Type B pancreatic cell (in vitro differentiated cells): ENCODE measurements around the gene NCR2. TPM values are rescaled to one million over a fixed set of nuclear protein-coding genes. Genes with fewer than 3 reads are reported as not detected.
A peak's percentile ranks its signal among the peaks of the same experiment; 100 is the strongest.

Source experiments
- DNase-seq: peaks from one replicate; pipeline ENCODE4 v3.0.0; 2021; ENCODE audit warnings: mixed read lengths; ENCODE audit not compliant: unreplicated experiment; ENCODE audit errors: extremely low spot score
- H3K27ac Mint-ChIP-seq: 2 replicates; pipeline ENCODE4 v1.8.0; 2021; ENCODE audit warnings: mild to moderate bottlenecking, mixed read lengths
- H3K27me3 Mint-ChIP-seq: 2 replicates; pipeline ENCODE4 v1.8.0; 2021; ENCODE audit warnings: mixed read lengths
- H3K36me3 Mint-ChIP-seq: 2 replicates; pipeline ENCODE4 v1.8.0; 2021; ENCODE audit warnings: mixed read lengths
- H3K4me1 Mint-ChIP-seq: one replicate; pipeline ENCODE4 v1.8.0; 2021; ENCODE audit warnings: mixed read lengths; ENCODE audit not compliant: unreplicated experiment
- H3K4me3 Mint-ChIP-seq: 2 replicates; pipeline ENCODE4 v1.8.0; 2021; ENCODE audit warnings: mild to moderate bottlenecking, mixed read lengths
- H3K9me3 Mint-ChIP-seq: 2 replicates; pipeline ENCODE4 v1.8.0; 2021; ENCODE audit warnings: mixed read lengths
- CTCF ChIP-seq: fragments of 200-600 bp; sonication (generic); conservative IDR thresholded peaks from 2 replicates; pipeline ENCODE4 v1.5.0; 2021; ENCODE audit warnings: antibody characterized with exemption, mild to moderate bottlenecking
- total RNA-seq: library from RNA; stranded (reverse); gene quantifications from 2 replicates; pipeline ENCODE4 v1.2.1, GENCODE V29; 2021; ENCODE audit warnings: low replicate concordance

NCR2 gene
- total RNA-seq, 1 donor from 2014 or later: not detected

GRCh38 chr6:41371992-41372831 lies 36.8 kb downstream of the NCR2 start:
- H3K9me3 Mint-ChIP-seq: no peaks in the 10 kb centered on the region
- peak overlapping the region; percentile 88 for H3K4me3 Mint-ChIP-seq
- peak overlapping the region; percentile 49 for H3K27ac Mint-ChIP-seq
- no peaks in the 10 kb centered on the region for H3K36me3 Mint-ChIP-seq
- peaks cover 79% of the 10 kb centered on the region for H3K27me3 Mint-ChIP-seq
- no peak for TF ChIP-seq CTCF
- peaks cover 67% of the 10 kb centered on the region for H3K4me1 Mint-ChIP-seq
- DNase-seq: no peak

- Mint-ChIP-seq H3K4me3 (peak overlapping the region; percentile 88), H3K36me3 (no peaks in the 10 kb centered on the region), H3K9me3 (no peaks in the 10 kb centered on the region), H3K27me3 (peaks cover 82% of the 10 kb centered on the region), H3K27ac (peak overlapping the region; percentile 49), H3K4me1 (peaks cover 63% of the 10 kb centered on the region)
- TF ChIP-seq CTCF: no peak
- no peak for DNase-seq
These were observed 37.6 kb downstream of the NCR2 start for GRCh38 chr6:41372832-41373626.

GRCh38 chr6:41373627-41373918 lies 38.2 kb downstream of the NCR2 start:
- DNase-seq: no peak
- Mint-ChIP-seq H3K27ac (no peak overlapping the region), H3K4me1 (peaks cover 63% of the 10 kb centered on the region), H3K36me3 (no peaks in the 10 kb centered on the region), H3K27me3 (peaks cover 87% of the 10 kb centered on the region), H3K4me3 (peak overlapping the region; percentile 76), H3K9me3 (no peaks in the 10 kb centered on the region)
- no peak for TF ChIP-seq CTCF

DNA sequence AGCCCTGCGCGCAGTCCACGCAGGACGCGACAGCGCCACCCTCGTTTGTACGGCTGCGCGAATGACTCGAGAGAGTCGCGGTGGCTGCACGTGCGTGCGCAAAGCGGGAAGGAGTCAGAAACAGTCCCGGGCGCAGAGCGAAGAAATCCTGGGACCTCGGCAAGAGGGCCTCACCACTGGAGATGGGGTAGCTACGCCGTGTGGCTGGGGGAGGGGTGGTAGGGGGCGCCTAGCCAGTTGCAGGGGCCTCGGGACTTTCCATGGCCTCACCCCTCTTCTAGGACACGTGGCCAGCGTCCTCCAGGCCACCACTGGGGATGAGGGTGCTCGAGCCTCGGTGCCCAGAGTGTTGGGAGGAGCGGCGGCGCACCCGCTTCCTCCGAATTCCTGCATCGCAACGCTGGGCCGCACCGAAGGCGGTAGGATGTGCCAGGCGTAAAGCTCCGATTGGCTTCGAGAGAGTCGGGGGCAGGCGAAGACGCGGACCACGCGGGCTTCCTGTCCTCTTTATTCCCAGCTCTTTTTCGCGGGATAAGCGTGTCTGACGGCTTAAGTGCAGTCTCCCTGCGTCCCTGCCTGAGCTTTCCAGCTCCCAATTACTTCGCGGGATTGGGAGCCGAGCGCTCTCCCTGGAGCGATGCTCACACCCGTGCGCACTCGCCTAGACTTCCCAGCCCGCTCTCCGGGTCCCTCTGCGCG lies 38.7 kb downstream of the NCR2 start:
- Mint-ChIP-seq H3K27ac (peak overlapping the region; percentile 18), H3K27me3 (peaks cover 87% of the 10 kb centered on the region), H3K36me3 (no peaks in the 10 kb centered on the region), H3K9me3 (no peaks in the 10 kb centered on the region), H3K4me1 (peaks cover 59% of the 10 kb centered on the region), H3K4me3 (peak overlapping the region; percentile 79)
- no peak for DNase-seq
- no peak for TF ChIP-seq CTCF

GRCh38 chr6:41374618-41375590 lies 39.5 kb downstream of the NCR2 start:
- no peaks in the 10 kb centered on the region for H3K36me3 Mint-ChIP-seq
- no peak for TF ChIP-seq CTCF
- H3K27me3 Mint-ChIP-seq: peaks cover 91% of the 10 kb centered on the region
- peak overlapping the region; percentile 37 for H3K27ac Mint-ChIP-seq
- DNase-seq: no peak
- H3K9me3 Mint-ChIP-seq: no peaks in the 10 kb centered on the region
- H3K4me1 Mint-ChIP-seq: peaks cover 57% of the 10 kb centered on the region
- H3K4me3 Mint-ChIP-seq: peak overlapping the region; percentile 79
